Measurements from ENCODE around the gene CASP2.

The CASP2 gene

DNA sequence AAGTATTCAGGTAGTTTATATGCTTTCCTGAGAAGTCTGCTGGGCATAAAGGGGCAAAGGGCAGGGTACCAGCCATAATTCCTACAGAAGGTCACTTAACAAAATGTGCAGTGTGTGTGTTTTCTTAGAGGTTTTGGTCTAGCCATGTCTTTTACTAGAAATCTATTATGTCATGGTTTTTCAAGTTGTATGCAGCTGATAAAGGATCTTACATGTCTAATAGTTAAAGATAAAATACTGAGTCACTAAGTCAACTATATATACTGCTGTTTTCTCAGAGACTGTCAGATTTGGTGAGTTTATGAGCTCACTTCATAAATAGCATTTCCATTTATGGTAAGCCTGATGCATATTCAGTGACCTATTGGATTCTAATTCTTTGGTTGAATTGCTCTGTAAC lies 7.7 kb downstream of the CASP2 start:
- DNase-seq (ENCODE audit: low spot score) (no peak), FAIRE-seq (no peak)

- no peak for FAIRE-seq
- no peak for DNase-seq (ENCODE audit: low spot score)
These were observed 8.5 kb downstream of the CASP2 start for GRCh38 chr7:143296686-143297085.

- no peak for DNase-seq (ENCODE audit: low spot score)
- FAIRE-seq: no peak
These were observed 11.2 kb downstream of the CASP2 start for GRCh38 chr7:143299346-143299745.

GRCh38 chr7:143299840-143300239 lies 11.7 kb downstream of the CASP2 start:
- DNase-seq (ENCODE audit: low spot score): no peak
- no peak for FAIRE-seq

DNA sequence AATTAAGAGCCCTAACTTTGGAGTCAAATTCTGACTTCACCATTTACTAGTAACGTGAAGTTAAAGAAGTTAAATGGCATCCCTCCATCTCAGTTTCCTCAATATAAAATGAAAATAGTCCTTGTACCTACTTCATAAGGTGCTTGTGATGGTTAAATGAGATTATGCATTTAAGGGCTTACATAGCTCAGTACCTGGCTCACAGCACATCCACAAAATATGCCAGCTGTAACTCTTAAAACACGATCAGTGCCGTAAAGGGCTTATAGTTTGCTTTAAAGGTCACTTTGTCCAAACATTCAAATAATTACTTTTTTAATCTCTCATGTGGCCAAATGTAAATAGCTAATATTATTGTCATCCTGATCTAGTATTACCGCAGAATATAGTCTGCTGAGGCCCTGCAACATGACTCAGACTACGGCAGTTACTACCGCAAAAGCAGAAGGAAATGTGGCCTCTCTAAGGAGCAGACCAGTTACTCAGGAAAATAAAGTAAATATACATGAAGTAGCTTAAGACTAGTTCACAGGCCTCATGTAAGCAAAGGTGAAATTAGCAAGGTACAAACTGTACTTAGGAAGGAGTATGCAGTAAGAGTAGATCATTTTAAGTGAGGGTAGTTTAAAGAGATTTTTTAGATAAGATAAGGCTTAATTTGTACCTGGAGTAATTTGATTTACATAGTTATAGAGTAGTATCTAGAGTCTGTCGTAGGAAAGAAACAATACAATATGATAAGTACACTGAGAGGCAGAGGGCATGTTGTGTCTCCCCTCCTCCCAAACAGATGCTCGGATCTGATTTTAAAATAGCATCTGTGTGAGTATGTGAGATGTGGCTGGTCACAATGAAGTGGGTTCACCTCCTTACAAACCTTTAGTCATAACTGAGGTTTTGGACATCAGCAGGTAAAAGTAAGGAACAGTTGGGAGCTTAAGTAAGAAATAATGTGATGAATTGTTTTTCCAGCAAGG lies 13.1 kb downstream of the CASP2 start:
- FAIRE-seq (no peak), DNase-seq (ENCODE audit: low spot score) (no peak)

DNA sequence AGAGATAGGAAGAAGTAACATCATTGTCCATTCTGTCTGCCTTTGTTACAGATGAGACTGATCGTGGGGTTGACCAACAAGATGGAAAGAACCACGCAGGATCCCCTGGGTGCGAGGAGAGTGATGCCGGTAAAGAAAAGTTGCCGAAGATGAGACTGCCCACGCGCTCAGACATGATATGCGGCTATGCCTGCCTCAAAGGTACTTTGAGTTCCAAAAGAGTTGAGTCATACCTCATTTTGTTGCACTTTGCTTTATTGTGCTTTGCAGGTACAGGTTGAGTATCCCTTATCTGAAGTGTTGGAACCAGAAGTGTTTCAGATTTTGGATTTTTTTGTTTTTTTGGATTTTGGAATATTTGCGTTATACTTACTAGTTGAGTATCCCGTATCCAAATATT lies 15.6 kb downstream of the CASP2 start:
- FAIRE-seq: no peak
- no peak for DNase-seq (ENCODE audit: low spot score)

- DNase-seq (ENCODE audit: low spot score) (no peak), FAIRE-seq (no peak)
These were observed 16.8 kb downstream of the CASP2 start for GRCh38 chr7:143304938-143305337.

DNA sequence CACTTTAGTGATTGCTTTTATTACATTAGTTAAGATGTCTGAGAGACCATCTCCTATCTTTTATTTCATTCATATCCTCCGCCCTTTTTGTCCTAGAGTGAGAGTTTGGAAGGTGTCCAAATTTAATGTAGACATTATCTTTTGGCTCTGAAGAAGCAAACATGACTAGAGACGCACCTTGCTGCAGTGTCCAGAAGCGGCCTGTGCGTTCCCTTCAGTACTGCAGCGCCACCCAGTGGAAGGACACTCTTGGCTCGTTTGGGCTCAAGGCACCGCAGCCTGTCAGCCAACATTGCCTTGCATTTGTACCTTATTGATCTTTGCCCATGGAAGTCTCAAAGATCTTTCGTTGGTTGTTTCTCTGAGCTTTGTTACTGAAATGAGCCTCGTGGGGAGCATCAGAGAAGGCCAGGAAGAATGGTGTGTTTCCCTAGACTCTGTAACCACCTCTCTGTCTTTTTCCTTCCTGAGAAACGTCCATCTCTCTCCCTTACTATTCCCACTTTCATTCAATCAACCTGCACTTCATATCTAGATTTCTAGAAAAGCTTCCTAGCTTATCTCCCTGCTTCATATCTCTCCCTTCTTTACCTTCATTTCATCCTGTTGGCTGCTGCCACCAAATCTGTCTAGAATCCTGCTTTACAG lies 17.4 kb downstream of the CASP2 start:
- peak; percentile 40 for DNase-seq (ENCODE audit: low spot score)
- FAIRE-seq: no peak

- DNase-seq (ENCODE audit: low spot score): no peak
- no peak for FAIRE-seq
These were observed 20.5 kb downstream of the CASP2 start for GRCh38 chr7:143308632-143309031.

DNA sequence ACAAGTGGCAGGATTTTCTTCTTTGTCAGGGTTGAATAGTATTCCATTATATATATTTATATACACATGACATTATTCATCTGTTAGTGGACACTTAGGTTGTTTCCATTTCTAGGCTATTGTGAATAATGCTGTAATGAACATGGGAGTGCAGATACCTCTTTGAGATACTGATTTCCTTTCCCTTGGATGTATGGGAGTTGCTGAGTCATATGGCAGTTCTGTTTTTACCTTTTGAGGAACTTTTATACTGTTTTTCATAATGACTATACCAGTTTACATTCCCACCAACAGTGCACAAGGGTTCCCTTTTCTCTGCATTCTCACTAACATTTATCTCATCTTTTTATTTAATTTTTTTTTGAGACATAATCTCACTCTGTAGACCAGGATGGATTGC lies 26.0 kb downstream of the CASP2 start:
- no peak for FAIRE-seq

DNA sequence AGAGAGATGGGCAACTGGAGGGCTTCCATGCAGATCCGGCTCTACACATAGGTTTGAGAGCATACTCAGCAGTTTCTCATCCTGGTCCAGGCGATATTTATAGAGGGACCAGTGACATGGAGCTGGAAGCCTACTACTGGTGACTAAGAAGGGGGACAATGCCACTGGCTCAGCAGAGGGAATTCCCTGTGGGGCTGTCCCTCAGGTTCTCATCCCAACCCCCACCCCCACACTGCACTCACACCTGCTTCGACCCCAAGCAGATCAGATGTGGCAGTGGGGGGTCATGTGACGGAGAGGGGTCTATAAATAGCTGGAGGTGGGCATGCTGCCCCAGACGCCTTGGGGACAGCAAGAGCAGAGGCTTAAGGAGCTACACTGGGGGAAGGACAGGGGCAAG lies 27.6 kb downstream of the CASP2 start, which contains the start of gene CLCN1:
TSS of gene CLCN1 (plus strand) at position 336 of the 400 bp plus-strand sequence. CDS start 102 bp downstream, outside the sequence.
- DNase-seq (ENCODE audit: low spot score) (no peak), FAIRE-seq (no peak)

More for the DNA sequence above, 26.0 kb downstream of the CASP2 start:
- DNase-seq (ENCODE audit: low spot score): no peak

GRCh38 chr7:143316492-143316891 lies 28.3 kb downstream of the CASP2 start:
- FAIRE-seq (no peak), DNase-seq (ENCODE audit: low spot score) (no peak)

GRCh38 chr7:143318661-143319060 lies 30.5 kb downstream of the CASP2 start:
- no peak for DNase-seq (ENCODE audit: low spot score)
- no peak for FAIRE-seq

- no peak for FAIRE-seq
- DNase-seq (ENCODE audit: low spot score): no peak
These were observed 32.5 kb downstream of the CASP2 start for GRCh38 chr7:143320620-143321019.

GRCh38 chr7:143321242-143321641 lies 33.1 kb downstream of the CASP2 start:
- FAIRE-seq: no peak
- DNase-seq (ENCODE audit: low spot score): no peak

GRCh38 chr7:143321734-143322133 lies 33.6 kb downstream of the CASP2 start:
- DNase-seq (ENCODE audit: low spot score): no peak
- no peak for FAIRE-seq

GRCh38 chr7:143322760-143323633 lies 34.8 kb downstream of the CASP2 start:
- DNase-seq (ENCODE audit: low spot score) (no peak), FAIRE-seq (no peak)

DNA sequence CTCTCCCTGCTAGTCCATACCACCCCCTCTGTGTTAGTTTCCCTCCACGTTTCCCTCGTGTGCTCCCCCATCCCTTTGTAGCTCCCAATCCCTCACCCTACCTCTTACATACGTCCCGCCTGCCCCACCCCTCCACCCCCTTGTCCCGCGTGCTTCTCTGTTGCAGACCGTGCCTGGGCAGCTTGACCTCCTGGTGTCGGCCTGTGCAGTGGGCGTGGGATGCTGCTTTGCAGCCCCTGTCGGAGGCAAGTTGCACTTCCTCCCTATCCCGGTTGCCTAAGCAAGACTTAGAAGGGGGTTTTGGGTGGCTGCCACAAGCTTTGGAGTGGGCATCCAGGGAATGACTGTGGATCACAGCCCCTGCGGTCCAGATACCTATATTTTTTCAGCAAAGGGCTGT lies 35.5 kb downstream of the CASP2 start:
- DNase-seq (ENCODE audit: low spot score): no peak
- FAIRE-seq: no peak

DNA sequence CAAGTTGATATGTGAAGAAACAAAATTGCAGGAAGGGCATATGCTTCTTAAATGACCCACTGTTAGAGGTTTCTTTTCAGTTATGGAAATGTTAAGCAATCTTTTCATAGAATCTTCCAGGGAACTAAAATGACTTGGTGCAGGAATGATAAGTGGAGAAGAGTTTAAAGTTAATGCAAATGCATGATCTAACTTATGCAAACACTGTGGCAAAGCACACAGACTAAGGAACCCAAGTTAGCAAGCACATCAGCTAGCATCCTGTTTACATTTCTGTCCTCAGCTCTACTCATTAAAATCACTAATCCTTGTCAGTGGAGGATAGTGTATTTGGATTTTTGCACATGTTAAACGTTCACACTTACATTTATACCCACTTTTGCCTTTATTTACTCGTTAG lies 37.1 kb downstream of the CASP2 start:
- DNase-seq (ENCODE audit: low spot score): no peak
- no peak for FAIRE-seq

DNA sequence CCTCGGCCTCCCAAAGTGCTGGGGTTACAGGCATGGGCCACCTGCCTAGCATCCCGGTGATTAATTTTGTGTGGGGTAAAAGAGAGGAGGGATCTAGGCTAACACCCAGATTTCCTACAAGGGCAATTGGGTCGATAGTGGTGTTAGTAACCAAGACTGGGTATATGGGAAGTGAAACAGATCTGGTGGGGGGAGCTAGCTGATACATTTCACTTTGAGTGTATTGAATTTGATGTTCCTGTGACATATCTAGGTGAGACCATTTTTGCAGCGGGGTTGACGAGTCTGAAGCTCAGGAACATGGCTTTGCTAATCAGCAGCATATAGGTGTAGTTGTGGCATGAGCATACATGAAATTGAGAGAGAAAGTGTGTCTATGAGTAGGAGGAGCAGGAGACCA lies 39.8 kb downstream of the CASP2 start:
- FAIRE-seq (no peak), DNase-seq (ENCODE audit: low spot score) (no peak)

DNA sequence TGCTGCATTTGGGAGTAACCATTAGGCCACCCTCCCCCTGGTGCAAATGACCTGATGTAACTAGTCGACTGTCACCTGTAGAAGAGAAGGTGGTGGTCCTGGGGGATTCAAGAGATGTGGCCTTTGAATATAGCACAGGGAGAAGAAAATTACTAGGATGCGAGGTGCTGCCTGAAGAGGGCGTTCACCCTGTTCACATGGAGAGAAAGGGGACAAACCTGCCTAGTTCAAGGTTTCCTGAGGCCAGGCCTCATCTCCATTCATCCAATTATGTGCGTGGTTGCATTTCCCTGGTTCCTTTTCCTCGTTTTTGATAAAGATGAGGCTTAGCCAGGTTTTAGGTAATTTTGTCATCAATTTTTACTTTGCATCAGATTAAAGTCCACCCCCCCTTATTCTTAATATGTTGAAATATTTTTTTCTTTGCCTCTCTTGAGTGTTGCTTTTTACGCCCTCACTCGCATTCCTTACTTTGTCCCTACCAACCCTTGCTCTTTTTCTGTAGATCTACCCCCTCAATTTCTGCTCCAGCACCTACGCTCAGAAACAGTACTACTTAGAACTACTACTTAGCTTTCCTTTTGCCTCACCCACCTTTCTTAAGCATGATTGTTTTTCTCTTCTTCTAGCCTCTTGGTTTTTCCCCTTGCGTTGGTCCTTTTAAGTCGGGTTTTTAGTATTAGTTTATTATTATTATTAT lies 41.5 kb downstream of the CASP2 start:
- FAIRE-seq: no peak
- no peak for DNase-seq (ENCODE audit: low spot score)
